A549 (cell line): ENCODE data around the gene CERS5.

ENCODE experiments used
- CEBPB ChIP-seq, 2 experiments: fragments of >200 bp in 1 of 2; sonication (Bioruptor Twin) in 1 of 2; formaldehyde crosslinking in 1 of 2; IDR thresholded peaks; 2 replicates each; pipeline ENCODE4 v1.6.1; 2012 to 2016
- CHD2 ChIP-seq: fragments of 150-350 bp; IDR thresholded peaks from 2 replicates; pipeline ENCODE4 v1.6.1; 2014; ENCODE audit warnings: low read length; ENCODE audit not compliant: partially characterized antibody
- FOSL2 ChIP-seq, 2 experiments: fragments of 450-650 bp in 1 of 2; fragments of >200 bp in 1 of 2; sonication (Bioruptor Twin) in 1 of 2; formaldehyde crosslinking; IDR thresholded peaks; 2 replicates each; pipeline versions ENCODE4 v1.5.0 to v1.6.1; 2016 to 2020; ENCODE audit warnings: mild to moderate bottlenecking in 1 of 2, moderate library complexity in 1 of 2
- HMGXB4 ChIP-seq: fragments of 250-450 bp; sonication (Bioruptor Pico); IDR thresholded peaks from 2 replicates; pipeline ENCODE4 v1.5.0; 2021; ENCODE audit warnings: mild to moderate bottlenecking, moderate library complexity, borderline replicate concordance
- HOXA7 ChIP-seq: fragments of 250-450 bp; sonication (Bioruptor Pico); IDR thresholded peaks from 2 replicates; pipeline ENCODE4 v1.5.0; 2020; ENCODE audit warnings: mild to moderate bottlenecking, moderate library complexity
- JUN ChIP-seq, 2 experiments: fragments of >200 bp; sonication (Bioruptor Twin); formaldehyde crosslinking; IDR thresholded peaks; 2 replicates in 1 of 2; 3 replicates in 1 of 2; pipeline ENCODE4 v1.6.1; 2016 to 2017
- KDM1A ChIP-seq: fragments of 200-600 bp; sonication (generic); IDR thresholded peaks from 2 replicates; pipeline ENCODE4 v1.6.1; 2016; ENCODE audit warnings: low read depth, mild to moderate bottlenecking
- MAFK ChIP-seq: fragments of 450-650 bp; IDR thresholded peaks from 2 replicates; pipeline ENCODE4 v1.6.1; 2014; ENCODE audit not compliant: partially characterized antibody
- MAZ ChIP-seq: fragments of 150-350 bp; IDR thresholded peaks from 2 replicates; pipeline ENCODE4 v1.6.1; 2014; ENCODE audit warnings: antibody characterized with exemption, low read depth, low read length, borderline replicate concordance
- POLR2A ChIP-seq: IDR thresholded peaks from 2 replicates; pipeline ENCODE4 v1.6.1; 2012; ENCODE audit warnings: mild to moderate bottlenecking, low read length
- POLR2AphosphoS2 ChIP-seq: conservative IDR thresholded peaks from 2 replicates; pipeline ENCODE4 v1.6.1; 2012; ENCODE audit warnings: low read length, improper control_type of control experiment, inconsistent platforms
- RNF2 ChIP-seq: fragments of 200-600 bp; sonication (generic); IDR thresholded peaks from 2 replicates; pipeline ENCODE4 v1.6.1; 2016; ENCODE audit warnings: low read depth, mild to moderate bottlenecking, antibody characterized with exemption, moderate library complexity, borderline replicate concordance
- TF ChIP-seq, protein P1 (sequence below): IDR thresholded peaks from 2 replicates; pipeline ENCODE4 v1.6.1; 2012
- TF ChIP-seq, protein P2 (sequence below): fragments of >200 bp; sonication (Bioruptor Twin); formaldehyde crosslinking; IDR thresholded peaks from 3 replicates; pipeline ENCODE4 v1.5.1; 2016

DNA sequence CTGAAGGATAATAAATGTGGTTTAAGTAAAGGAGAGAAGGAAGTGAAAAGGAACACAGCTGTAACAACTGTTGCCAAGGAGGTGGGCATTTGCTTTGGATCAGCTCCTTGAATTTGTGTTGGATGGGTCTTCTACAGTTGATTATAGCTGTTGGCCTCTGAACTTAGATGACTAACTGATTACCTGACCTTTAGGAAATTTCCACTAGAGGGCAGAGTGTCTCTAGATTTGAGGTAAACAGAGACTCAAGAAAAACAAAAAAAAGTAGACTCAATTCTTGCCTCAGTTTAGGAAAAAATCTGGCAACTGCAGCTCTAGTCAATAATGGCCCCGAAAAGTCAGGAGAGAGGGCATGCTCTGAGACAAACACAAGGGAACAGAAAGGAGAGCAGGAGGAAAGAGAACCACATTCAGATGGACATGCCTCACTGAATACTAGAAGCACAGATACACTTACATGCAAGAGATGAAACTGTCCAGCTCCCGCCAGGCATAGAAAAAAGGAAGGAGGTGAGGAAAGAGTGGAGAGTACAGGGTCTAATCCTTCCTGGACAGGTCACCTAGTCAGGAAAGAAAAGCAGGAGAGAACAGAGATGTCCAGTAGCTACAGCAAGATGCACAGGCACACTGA lies 34.5 kb downstream of the CERS5 start:
- no peak for TF ChIP-seq RNF2
- TF ChIP-seq, protein P1, sequence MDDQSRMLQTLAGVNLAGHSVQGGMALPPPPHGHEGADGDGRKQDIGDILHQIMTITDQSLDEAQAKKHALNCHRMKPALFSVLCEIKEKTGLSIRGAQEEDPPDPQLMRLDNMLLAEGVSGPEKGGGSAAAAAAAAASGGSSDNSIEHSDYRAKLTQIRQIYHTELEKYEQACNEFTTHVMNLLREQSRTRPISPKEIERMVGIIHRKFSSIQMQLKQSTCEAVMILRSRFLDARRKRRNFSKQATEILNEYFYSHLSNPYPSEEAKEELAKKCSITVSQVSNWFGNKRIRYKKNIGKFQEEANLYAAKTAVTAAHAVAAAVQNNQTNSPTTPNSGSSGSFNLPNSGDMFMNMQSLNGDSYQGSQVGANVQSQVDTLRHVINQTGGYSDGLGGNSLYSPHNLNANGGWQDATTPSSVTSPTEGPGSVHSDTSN = no peak
- no peak for TF ChIP-seq POLR2A
- TF ChIP-seq, protein P2, sequence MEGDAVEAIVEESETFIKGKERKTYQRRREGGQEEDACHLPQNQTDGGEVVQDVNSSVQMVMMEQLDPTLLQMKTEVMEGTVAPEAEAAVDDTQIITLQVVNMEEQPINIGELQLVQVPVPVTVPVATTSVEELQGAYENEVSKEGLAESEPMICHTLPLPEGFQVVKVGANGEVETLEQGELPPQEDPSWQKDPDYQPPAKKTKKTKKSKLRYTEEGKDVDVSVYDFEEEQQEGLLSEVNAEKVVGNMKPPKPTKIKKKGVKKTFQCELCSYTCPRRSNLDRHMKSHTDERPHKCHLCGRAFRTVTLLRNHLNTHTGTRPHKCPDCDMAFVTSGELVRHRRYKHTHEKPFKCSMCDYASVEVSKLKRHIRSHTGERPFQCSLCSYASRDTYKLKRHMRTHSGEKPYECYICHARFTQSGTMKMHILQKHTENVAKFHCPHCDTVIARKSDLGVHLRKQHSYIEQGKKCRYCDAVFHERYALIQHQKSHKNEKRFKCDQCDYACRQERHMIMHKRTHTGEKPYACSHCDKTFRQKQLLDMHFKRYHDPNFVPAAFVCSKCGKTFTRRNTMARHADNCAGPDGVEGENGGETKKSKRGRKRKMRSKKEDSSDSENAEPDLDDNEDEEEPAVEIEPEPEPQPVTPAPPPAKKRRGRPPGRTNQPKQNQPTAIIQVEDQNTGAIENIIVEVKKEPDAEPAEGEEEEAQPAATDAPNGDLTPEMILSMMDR = no peak
- no peak for TF ChIP-seq CHD2
- TF ChIP-seq HMGXB4 (CRISPR knock-in tag) = no peak
- no peak for TF ChIP-seq JUN (IDR thresholded peaks at IDR 0.05)
- no peak for TF ChIP-seq HOXA7 (CRISPR knock-in tag)
- TF ChIP-seq MAZ = no peak
- TF ChIP-seq CEBPB (IDR thresholded peaks at IDR 0.05) = no peak
- TF ChIP-seq MAFK = no peak
- TF ChIP-seq KDM1A = no peak
- TF ChIP-seq FOSL2 (IDR thresholded peaks at IDR 0.05) = no peak
- no peak for TF ChIP-seq FOSL2 (CRISPR knock-in tag; IDR thresholded peaks at IDR 0.05)
- TF ChIP-seq POLR2AphosphoS2 = no peak
